ENCODE measurements around the gene PAGR1. TPM values are rescaled to one million over a fixed set of nuclear protein-coding genes. Genes with fewer than 3 reads are reported as not detected.
A peak's percentile ranks its signal among the peaks of the same experiment; 100 is the strongest.
"Not testable (repeated sequence)": the region's sequence is repeated elsewhere in the genome, so short reads cannot be mapped to it uniquely, and the experiment has no call there.

PAGR1 gene
- total RNA-seq, 2 experiments from 2014 or later = 33.7 to 34.8 TPM

GRCh38 chr16:29857133-29857760, 41.3 kb downstream of the PAGR1 start:
- H3K27ac Mint-ChIP-seq = no peak overlapping the region
- H3K4me1 Mint-ChIP-seq = peaks cover 16% of the 10 kb centered on the region
- no peaks in the 10 kb centered on the region for H3K9me3 Mint-ChIP-seq
- H3K27me3 Mint-ChIP-seq = no peaks in the 10 kb centered on the region
- H3K4me3 Mint-ChIP-seq = no peak overlapping the region
- H3K36me3 Mint-ChIP-seq = peaks cover 16% of the 10 kb centered on the region
- no peak for DNase-seq

- DNase-seq = no peak
- H3K4me1 Mint-ChIP-seq = peaks cover 16% of the 10 kb centered on the region
- peaks cover 16% of the 10 kb centered on the region for H3K36me3 Mint-ChIP-seq
- no peak overlapping the region for H3K27ac Mint-ChIP-seq
- no peak overlapping the region for H3K4me3 Mint-ChIP-seq
- no peaks in the 10 kb centered on the region for H3K9me3 Mint-ChIP-seq
- H3K27me3 Mint-ChIP-seq = no peaks in the 10 kb centered on the region
Observed at GRCh38 chr16:29858149-29858849, 42.3 kb downstream of the PAGR1 start.

GRCh38 chr16:29858974-29859373, 43.0 kb downstream of the PAGR1 start:
- no peak for DNase-seq
- no peak overlapping the region for H3K4me3 Mint-ChIP-seq
- H3K27ac Mint-ChIP-seq = no peak overlapping the region
- peaks cover 17% of the 10 kb centered on the region for H3K4me1 Mint-ChIP-seq
- H3K27me3 Mint-ChIP-seq = no peaks in the 10 kb centered on the region
- peaks cover 16% of the 10 kb centered on the region for H3K36me3 Mint-ChIP-seq
- H3K9me3 Mint-ChIP-seq = no peaks in the 10 kb centered on the region

- peaks cover 16% of the 10 kb centered on the region for H3K36me3 Mint-ChIP-seq
- peak overlapping the region; percentile 22 for H3K27ac Mint-ChIP-seq
- no peak for DNase-seq
- peaks cover 17% of the 10 kb centered on the region for H3K4me1 Mint-ChIP-seq
- no peak overlapping the region for H3K4me3 Mint-ChIP-seq
- H3K27me3 Mint-ChIP-seq = no peaks in the 10 kb centered on the region
- H3K9me3 Mint-ChIP-seq = no peaks in the 10 kb centered on the region
Observed at GRCh38 chr16:29860218-29860617, 44.3 kb downstream of the PAGR1 start.

GRCh38 chr16:29862383-29862883, 46.5 kb downstream of the PAGR1 start:
- H3K27me3 Mint-ChIP-seq = no peaks in the 10 kb centered on the region
- H3K4me1 Mint-ChIP-seq = peaks cover 15% of the 10 kb centered on the region
- peak overlapping the region; percentile 98 for H3K4me3 Mint-ChIP-seq
- peaks cover 16% of the 10 kb centered on the region for H3K36me3 Mint-ChIP-seq
- H3K9me3 Mint-ChIP-seq = no peaks in the 10 kb centered on the region
- peak; percentile 8 for DNase-seq
- H3K27ac Mint-ChIP-seq = peak overlapping the region; percentile 91

GRCh38 chr16:29862884-29863668, 47.1 kb downstream of the PAGR1 start, which contains the start of gene CDIPT:
Gene CDIPT, minus strand, starts transcription at chr16:29863226. Its CDS starts 369 bp downstream, at chr16:29862857.
- Mint-ChIP-seq H3K9me3 (no peaks in the 10 kb centered on the region), H3K4me3 (peak within 1 kb of the TSS; percentile 98), H3K36me3 (peaks cover 16% of the 10 kb centered on the region), H3K4me1 (peaks cover 15% of the 10 kb centered on the region), H3K27me3 (no peaks in the 10 kb centered on the region), H3K27ac (peak within 1 kb of the TSS; percentile 97)
- peak; percentile 91 for DNase-seq

- Mint-ChIP-seq H3K27me3 (no peaks in the 10 kb centered on the region), H3K4me1 (peaks cover 13% of the 10 kb centered on the region), H3K36me3 (peaks cover 16% of the 10 kb centered on the region), H3K27ac (peak overlapping the region; percentile 97), H3K4me3 (peak overlapping the region; percentile 98), H3K9me3 (no peaks in the 10 kb centered on the region)
- DNase-seq = no peak
Observed at GRCh38 chr16:29863669-29863984, 47.7 kb downstream of the PAGR1 start.

- Mint-ChIP-seq H3K4me3 (no peak overlapping the region), H3K36me3 (peaks cover 15% of the 10 kb centered on the region), H3K4me1 (peaks cover 13% of the 10 kb centered on the region), H3K27ac (no peak overlapping the region), H3K9me3 (no peaks in the 10 kb centered on the region), H3K27me3 (no peaks in the 10 kb centered on the region)
- no peak for DNase-seq
Observed at GRCh38 chr16:29864205-29864604, 48.3 kb downstream of the PAGR1 start.

- H3K4me3 Mint-ChIP-seq = no peak overlapping the region
- no peak for DNase-seq
- no peaks in the 10 kb centered on the region for H3K9me3 Mint-ChIP-seq
- H3K36me3 Mint-ChIP-seq = no peaks in the 10 kb centered on the region
- no peak overlapping the region for H3K27ac Mint-ChIP-seq
- no peaks in the 10 kb centered on the region for H3K27me3 Mint-ChIP-seq
- H3K4me1 Mint-ChIP-seq = peaks cover under 1% of the 10 kb centered on the region
Observed at GRCh38 chr16:29868396-29869009, 52.6 kb downstream of the PAGR1 start.

GRCh38 chr16:29869067-29869466, 53.1 kb downstream of the PAGR1 start:
- H3K9me3 Mint-ChIP-seq, H3K27ac Mint-ChIP-seq, H3K27me3 Mint-ChIP-seq, H3K4me3 Mint-ChIP-seq, H3K36me3 Mint-ChIP-seq, H3K4me1 Mint-ChIP-seq, DNase-seq: not testable (repeated sequence)

Other genes with a start within 250 kb of the PAGR1 start
- 100 to 1,000 TPM; 122 TPM for gene SPN, start 152.9 kb upstream of the PAGR1 start, total RNA-seq
- gene QPRT, start 137.0 kb upstream of the PAGR1 start, total RNA-seq = 1 to 10 TPM; 5.4 to 5.5 TPM
- gene C16orf54, start 70.2 kb upstream of the PAGR1 start, total RNA-seq = 10 to 100 TPM; 17.3 to 19.1 TPM
- not detected for gene ZG16, start 37.9 kb upstream of the PAGR1 start, total RNA-seq
- gene KIF22, start 25.4 kb upstream of the PAGR1 start, total RNA-seq = 100 to 1,000 TPM; 145 to 150 TPM
- gene MAZ, start 9.6 kb upstream of the PAGR1 start, total RNA-seq = 100 to 1,000 TPM; 427 to 438 TPM
- gene PRRT2, start 4.0 kb upstream of the PAGR1 start, total RNA-seq = 1 to 10 TPM in 1 of 2 experiments, under 1 TPM in 1; 0.52 to 1.3 TPM
- 10 to 100 TPM; 30.7 to 30.8 TPM for gene MVP, start 4.3 kb downstream of the PAGR1 start, total RNA-seq
- 10 to 100 TPM; 46.8 to 50.6 TPM for gene CDIPT, start 47.1 kb downstream of the PAGR1 start, total RNA-seq
- gene SEZ6L2, start 83.4 kb downstream of the PAGR1 start, total RNA-seq = under 1 TPM in 1 of 2 experiments, not detected in 1; 0.32 TPM
- gene ASPHD1, start 84.3 kb downstream of the PAGR1 start, total RNA-seq = 1 to 10 TPM; 1.3 to 2.0 TPM
- gene KCTD13, start 110.1 kb downstream of the PAGR1 start, total RNA-seq = 10 to 100 TPM; 27.2 to 30.3 TPM
- 10 to 100 TPM; 29.3 TPM for gene TMEM219, start 145.9 kb downstream of the PAGR1 start, total RNA-seq
- 10 to 100 TPM; 24.9 to 26.4 TPM for gene TAOK2, start 157.7 kb downstream of the PAGR1 start, total RNA-seq
- gene HIRIP3, start 179.5 kb downstream of the PAGR1 start, total RNA-seq = 10 to 100 TPM; 39.5 to 41.4 TPM
- gene INO80E, start 180.1 kb downstream of the PAGR1 start, total RNA-seq = 10 to 100 TPM; 83.8 to 91.1 TPM
- gene DOC2A, start 194.9 kb downstream of the PAGR1 start, total RNA-seq = 1 to 10 TPM in 1 of 2 experiments, under 1 TPM in 1; 0.89 to 1.4 TPM
- gene C16orf92, start 207.0 kb downstream of the PAGR1 start, total RNA-seq = not detected
- gene TLCD3B, start 215.1 kb downstream of the PAGR1 start, total RNA-seq = 1 to 10 TPM; 1.2 to 2.0 TPM
- gene ALDOA, start 249.6 kb downstream of the PAGR1 start, total RNA-seq = 1,000 to 10,000 TPM; 2,800 to 2,893 TPM